GM19372 (cell line): Measurements from ENCODE around the gene ZNF592.

ENCODE experiments used
- ATAC-seq: cut with Tn5 transposase; IDR thresholded peaks from one replicate; pipeline ENCODE4 v1.9.1; 2021; ENCODE audit warnings: mild to moderate bottlenecking, low read depth, moderate library complexity; ENCODE audit not compliant: unreplicated experiment

The ZNF592 gene

DNA sequence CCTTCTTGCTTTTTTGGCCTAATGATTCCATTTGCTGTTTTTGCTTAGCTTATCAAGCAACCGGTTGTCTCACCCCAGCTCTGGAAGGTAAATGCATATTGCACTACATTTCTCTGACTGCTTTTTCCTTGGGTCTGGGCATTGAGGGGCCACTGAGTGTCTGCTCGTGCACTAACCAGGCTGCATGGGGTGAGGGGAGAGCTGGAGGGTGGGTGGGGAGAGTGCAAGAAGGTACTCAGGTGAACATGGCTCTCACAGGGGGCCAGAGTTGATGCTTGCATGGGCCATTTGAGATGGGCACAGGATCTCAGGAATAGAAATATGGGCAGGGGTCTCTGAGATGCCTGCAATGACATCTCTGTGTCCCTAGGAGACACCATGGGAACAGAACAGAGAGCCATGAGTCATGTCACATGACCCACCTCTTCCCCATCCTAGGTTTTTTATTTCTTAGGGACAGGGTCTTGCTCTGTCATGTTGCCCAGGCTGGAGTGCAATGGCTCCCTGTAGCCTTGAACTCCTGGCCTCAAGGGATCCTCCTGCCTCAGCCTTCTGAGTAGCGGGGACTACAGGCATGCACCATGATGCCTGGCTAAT lies 75.0 kb downstream of the ZNF592 start:
- ATAC-seq: no peak

DNA sequence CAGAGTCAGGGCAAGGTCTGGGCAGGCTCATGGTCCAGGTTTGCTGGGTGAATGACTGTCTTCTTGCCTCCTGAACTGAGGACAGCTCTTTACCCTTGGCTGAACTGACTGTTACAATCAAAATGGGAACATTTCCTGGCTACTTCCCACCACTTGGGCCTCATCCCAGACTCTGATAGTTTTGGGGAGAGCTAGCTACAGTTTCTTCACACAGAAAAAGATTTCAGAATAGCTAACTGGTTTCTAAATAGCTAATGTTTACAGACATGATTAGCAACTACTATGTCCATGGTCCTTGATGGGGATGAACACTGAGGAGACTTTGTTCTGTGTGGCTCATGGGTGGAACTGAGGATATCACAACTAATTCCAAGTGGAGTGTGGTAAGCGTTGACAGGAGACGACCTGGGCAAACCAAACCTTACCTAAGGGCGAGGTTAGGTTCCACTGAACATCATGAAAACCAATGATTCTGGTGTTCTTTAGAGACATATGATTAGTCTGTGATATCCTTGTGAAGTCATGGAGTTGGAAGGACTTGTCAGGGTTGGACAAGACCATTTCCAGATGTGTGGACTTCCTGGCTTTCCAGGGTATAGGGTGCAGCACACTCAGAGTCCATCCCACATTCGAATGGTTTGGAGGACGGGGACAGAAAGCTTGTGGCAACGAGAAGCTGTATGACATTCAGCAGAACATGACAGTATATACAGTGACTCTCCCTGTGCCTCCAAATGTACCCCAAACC lies 76.0 kb downstream of the ZNF592 start:
- ATAC-seq: no peak

DNA sequence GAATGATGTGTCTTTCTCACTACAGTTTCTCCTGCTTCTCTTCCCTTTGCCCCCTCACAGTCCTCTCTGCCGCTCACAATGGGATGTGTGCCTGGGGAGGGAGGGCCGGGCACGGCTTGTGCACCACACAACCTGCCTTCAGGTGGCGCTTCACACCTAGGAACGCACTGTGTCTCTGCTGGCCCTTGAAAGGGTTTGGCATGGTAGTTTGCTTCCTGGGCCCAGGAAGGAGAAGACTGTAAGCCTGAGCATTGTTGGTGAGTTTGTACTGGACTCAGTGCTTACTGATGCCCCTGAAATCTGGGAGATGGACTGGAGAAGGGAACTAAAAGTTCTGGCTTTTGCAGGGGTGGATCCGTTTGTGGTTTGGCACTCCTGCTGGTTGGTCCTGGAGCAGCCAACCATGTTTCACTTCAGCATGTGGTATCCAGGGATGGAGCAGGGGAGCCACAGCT lies 78.0 kb downstream of the ZNF592 start:
- no peak for ATAC-seq

DNA sequence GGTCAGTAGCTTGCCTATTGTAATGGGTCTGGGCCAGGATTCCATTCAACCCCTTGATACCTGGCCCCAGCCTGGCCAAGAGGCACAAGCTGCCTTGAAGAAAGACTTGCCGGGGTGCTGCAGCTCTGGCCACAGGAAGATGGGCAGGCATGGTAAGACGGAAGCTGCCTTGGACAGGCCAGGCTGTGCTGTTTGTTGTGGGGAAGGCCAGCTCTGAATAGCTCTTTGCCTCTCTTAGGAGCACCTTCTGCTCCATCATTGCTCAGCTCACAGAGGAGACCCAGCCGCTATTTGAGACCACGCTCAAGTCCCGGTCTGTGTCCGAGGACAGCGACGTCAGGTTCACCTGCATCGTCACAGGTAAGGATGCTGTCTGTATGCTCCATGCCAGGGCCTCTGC lies 78.9 kb downstream of the ZNF592 start:
- no peak for ATAC-seq

DNA sequence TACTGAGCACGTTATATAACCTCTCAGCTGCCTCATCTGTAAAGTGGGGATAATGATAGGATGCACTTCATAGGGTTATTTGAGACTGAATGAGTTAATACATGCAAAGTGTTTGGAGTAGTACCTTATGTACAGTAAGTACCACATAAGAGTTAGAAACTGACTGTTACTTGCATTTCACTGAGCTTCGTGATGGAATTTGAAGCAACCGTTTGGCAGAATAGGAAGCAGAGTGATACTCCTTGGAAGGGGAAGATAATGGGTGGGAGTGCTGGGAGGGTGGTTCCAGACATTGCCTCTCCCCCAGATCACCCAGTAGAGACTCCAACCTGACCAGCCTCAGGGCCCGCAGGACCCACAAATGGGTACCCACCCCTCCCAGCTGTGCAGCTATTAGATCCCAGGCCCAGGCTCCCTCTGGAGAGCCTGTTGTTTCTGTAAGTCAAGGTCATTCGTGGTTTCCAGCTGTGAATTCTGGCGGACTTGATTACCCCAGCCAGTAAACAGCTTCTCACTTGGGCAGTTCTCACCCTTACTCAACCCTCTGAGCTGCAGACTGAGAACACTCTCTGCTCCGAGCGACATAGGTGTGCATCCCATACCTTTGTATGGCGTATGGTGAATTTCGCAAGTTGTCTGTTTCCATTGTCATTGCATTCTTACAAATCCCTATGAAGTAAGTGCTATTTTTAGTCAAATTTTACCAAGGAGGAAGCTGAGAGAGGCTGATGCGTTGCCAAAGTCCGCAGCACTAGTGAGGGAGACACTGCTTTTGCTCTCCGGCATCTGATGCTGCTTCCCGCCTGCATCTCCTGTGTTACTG lies 79.9 kb downstream of the ZNF592 start:
- no peak for ATAC-seq

DNA sequence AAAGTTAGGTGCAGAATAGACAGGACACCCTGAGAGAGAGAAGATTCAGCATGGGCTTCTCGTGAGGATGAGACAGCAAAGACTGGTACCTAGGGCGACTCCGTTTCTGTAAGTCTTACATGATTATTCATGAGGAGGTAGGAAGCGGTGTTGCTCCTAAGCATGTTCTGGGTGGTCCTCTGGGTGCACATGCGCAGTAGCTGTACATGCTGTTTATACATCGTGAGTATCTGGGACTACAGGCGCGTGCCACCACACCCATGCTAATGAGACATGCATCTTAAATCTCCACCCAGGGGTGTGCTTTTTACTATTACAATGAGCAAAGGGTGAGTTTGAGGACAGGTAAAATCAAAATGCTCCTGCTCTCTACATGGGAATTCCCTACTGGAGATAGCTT lies 81.0 kb downstream of the ZNF592 start:
- no peak for ATAC-seq

DNA sequence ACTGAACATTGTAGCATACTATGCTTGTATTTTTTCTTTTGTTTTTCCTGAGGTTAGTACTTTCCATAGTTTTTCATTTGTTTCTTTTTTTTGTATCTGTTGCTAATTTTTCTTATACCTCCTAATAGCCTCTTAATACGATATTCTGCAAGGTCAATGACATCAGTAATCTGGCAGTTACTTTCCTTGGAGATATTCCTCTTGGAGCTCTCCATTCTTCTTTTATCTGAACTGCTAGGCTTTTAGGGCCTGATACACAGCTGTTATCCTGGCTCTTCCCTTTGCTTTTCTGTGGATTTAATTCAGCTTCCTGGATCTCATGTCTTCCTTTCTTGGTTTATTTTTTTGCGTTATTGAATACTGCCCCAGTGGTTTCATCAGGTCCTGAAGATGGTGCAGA lies 81.6 kb downstream of the ZNF592 start:
- ATAC-seq: no peak

DNA sequence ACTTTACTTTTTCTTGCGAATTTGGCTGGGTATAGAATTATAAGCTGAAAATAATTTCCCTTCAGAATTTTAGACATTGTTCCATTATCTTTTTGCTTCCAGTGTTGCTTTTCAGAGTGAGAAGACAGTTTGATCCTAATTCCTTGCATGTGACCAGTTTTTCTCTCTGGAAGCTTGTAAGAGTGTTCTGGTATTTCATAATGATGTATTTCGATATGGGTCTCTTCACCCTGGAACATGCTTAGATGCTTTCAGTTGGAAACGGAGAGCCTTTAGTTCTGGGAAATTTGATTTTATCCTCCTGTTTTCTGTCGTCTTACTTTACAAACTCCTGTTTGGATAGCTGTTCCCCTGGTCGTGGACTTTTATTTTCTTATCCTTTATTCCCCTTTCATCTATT lies 82.6 kb downstream of the ZNF592 start:
- ATAC-seq: no peak

DNA sequence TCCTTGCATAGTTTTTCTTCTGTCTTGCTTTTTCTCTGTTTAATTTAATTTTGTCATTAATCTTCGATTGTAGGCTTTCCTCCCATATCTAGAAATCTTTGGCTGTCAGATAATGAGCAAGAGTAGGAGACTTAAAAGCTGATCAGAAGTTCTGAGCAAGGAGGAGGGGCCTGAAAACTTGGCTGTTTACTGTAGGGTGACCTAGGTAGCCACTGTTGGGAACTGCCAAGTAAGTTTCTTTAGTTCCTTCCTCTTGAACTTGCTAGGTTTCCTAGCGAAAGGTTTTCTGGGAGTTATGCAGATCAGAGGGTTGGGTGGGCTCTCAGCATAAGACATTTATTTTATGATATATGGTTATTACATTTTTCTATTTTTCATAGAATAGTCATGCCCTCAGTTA lies 83.2 kb downstream of the ZNF592 start:
- ATAC-seq: no peak

DNA sequence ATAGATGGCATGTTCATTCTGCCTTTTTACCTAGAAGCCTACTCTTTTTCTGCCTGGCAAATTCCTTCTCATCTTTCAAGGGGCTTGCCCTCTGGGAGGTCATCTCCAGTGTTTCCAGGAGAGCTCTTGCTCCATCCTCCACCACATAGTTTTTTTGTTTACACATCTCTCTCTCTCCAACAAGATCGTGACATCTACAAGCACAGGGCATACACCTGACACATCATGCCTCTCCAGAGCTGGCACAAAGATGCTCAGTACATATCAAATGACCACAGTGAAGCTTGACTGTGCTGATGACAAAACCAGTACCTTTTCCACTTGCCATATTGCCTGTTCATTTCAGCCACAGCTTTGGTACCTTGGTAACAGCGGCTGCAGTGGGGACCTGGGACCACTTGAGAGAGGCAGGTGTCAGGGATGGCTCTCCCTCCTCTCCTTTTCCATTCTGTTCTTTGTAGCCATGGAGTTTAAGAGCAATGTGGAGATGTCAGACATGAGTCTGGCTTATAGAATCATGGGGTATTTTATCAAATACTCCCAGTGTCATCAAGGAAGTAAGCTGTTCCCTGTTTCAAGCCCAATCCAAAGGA lies 84.2 kb downstream of the ZNF592 start:
- no peak for ATAC-seq

DNA sequence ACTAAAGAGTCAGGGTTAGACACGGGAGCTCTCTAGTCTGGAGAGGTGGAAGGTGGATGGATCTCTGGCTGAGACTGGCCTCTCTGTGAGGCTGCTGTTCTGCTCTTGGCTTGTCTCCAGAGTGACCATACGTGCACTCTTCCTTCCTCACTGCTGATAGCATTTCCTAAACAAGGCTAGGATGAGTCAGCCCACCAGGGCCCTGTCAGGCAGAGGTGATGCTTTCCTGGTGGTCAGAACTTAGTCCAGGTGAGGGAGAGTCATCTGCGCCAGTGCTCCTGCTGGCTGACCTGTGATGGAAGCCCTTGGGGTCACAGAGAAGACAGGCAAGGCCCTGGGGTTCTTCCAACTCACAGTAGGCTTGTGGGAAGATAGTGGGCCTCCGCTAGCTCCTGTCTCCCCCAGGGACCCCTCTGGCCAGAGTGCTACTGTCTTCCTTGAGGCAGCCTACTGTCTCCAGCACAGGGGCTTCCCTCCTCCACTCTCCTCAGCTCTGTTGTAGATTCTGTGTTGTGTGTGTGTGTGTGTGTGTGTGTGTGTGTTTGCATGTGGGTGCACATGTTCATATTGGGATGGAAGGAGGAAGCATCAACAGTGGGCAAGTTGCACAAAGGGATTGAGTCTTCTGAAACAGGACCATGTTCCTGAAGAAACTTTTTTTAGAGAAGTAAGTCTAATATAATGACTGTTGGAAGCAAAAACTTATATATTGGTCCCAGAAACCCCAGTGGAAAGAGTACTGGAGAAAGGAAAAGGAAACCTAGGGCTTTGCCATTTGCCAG lies 85.2 kb downstream of the ZNF592 start:
- ATAC-seq: no peak

DNA sequence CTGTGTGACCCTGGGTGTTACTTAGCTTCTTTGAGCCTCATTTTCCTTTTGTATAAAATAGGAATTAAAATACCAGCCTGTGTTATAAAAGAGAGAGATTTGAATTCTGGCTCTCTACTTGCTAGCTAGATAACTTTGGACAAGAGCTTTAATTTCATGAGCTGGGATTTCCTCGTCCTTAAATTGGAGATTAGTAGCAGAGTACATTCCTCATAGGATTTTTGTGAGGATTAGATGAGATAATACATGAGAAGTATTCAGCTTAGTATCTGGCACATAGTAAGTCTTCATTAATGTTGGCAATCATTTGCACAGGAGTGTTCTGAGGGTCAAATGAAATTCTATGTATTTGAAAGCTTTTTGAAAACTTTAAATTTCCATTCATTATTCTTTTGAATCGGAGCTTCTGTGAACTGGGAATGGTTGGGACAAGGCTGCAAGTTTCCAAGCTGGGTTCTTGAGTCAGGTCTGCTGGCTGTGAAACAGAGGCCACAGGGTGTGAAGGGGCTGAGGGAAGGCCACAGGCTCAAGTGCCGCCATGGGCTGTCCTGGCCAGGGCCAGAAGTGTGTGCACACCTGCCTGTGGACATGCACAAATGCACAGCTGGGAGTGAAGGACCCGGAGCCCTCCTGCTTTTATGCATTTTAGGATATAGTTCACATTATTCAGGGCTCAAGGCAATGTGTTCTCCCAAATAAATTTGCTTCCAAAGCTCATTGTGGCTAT lies 86.0 kb downstream of the ZNF592 start:
- ATAC-seq: no peak

DNA sequence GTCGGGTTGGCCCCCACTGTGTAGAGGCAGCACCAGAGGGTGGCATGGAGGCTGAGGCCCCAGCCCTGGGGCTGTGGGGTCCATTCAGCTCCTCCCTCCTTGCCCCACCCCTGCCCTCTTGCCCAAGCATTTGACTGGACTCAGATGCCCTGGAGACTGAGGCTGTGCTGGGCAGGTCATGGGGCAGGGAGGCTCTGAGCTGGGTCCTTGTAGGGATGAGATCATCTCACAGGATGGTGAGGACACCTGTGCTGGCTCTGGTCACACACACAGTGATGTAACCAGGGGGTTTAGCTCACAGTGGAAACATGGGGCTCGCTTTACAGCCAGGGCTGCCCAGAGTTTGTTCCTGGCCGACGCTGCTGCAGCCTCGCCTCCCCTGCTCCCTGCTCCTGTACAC lies 86.6 kb downstream of the ZNF592 start:
- no peak for ATAC-seq

DNA sequence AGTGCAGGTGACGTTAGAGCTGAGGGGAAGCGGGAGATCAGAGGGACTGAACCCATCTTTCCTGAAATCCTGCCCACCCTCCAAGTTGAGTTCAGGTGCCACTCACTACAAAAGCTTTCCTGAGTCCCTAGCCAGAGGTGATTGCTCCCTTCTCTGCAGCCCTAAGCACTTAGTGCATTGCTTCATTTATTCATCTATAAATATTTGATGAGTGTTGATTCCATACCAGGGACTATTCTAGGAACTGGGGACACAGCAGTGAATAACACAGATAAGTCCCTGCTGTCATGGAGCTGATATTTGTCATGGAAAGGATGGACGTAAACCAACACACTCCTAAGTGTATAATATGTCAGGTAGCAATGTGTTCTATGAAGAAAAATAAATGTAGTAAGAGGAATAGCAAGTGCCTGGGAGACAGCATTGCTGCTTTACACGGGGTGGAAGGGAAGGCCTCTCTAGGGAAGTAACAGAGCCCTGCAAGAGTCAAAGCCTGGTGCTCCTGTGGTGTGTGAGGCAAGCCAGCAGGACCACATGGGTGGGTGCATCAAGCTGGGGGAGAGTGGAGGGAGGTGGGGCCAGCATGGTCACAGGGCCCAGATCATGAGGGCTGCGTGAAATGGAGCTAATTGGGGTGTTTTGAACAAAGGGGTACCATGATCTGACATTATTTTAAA lies 87.4 kb downstream of the ZNF592 start:
- ATAC-seq: no peak

DNA sequence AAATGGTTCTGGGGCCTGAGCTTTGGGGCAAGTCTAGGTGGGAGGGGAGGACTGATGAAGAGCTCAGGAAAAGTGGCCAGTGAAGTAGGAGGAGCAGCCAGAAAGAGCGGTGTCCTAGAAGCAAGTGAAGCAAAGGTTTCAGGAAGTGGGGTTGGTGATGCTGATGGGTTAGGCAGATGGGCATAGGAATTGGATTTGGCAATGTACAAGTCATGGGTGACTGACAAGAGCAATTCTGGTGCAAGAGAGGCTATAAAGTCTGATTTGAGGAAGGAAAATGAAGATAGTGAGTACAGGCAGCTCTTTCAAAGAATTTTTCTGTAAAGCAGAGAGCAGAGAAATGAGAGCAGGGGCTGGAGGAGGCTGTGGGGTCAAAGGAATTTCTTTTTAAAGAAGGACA lies 88.5 kb downstream of the ZNF592 start:
- ATAC-seq: no peak

DNA sequence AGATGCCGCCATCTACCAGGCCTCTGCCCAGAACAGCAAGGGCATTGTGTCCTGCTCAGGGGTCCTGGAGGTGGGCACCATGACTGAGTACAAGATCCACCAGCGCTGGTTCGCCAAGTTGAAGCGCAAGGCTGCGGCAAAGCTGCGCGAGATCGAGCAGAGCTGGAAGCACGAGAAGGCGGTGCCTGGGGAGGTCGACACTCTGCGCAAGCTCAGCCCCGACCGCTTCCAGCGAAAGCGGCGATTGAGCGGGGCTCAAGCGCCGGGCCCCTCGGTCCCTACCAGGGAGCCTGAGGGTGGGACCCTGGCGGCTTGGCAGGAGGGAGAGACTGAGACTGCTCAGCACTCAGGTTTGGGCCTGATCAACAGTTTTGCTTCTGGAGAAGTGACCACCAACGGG lies 91.3 kb downstream of the ZNF592 start:
- ATAC-seq: no peak

DNA sequence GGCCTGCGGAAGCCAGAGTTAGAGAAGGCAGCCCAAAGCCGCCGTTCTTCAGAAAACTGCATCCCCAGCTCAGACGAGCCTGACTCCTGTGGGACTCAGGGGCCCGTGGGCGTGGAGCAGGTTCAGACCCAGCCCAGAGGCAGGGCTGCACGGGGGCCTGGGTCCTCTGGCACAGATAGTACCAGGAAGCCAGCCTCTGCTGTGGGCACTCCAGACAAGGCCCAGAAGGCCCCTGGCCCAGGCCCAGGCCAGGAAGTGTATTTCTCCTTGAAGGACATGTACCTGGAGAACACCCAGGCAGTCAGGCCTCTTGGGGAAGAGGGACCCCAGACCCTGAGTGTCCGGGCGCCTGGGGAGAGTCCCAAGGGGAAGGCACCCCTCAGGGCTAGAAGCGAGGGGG lies 91.9 kb downstream of the ZNF592 start:
- no peak for ATAC-seq

DNA sequence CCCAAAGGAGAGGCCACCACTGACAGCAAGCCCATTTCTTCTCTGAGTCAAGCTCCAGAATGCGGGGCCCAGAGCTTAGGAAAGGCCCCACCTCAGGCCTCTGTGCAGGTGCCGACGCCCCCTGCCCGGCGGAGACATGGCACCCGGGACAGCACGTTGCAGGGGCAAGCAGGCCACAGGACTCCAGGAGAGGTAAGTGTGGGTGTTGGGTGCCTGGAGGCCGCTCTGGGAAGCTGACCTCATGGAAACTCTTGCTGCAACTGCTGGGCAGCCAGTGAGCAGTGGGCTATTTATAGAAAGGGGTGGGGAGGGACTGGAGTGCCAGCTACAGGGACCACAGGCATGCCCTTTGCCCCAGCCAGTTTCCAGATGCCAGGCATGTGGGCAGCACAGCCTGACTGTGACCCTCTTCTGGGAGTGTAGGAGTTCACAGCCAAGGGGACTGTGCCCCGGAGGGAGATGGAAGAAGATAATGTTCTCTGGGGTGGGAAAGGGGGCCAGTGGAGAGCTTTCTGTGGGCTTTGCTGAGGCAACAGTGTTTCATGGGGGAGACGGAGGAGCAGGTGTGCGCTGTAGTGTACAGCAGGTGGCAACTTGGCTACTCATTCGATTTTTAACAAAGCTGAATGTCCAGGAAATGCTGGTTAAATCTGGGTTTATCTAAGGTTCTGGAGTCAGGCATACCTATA lies 92.5 kb downstream of the ZNF592 start:
- ATAC-seq: no peak

DNA sequence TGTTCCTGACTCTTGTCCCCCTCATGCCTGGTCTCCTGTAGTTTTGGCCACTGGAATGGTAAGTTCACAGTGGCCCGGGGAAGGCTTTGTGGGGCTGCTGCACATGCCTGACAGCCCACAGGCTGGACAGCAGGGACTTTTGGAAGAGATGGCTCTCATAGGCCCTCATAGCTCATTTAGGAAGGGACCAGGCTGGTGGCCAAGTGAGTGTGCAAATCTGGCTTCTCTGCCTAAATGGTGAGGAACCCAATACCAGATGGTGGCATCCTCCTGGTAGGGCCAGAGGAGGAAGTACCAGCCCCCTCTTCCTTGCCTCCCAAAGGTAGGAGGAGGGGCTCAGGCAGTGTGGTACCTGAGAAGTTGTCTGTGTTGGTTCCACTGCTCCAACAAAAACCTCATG lies 94.4 kb downstream of the ZNF592 start:
- no peak for ATAC-seq
